Sciatic nerve (tissue), 2 donors: ENCODE measurements around the gene BAZ1B. TPM values are rescaled to one million over a fixed set of nuclear protein-coding genes. Genes with fewer than 3 reads are reported as not detected.
"Not testable (repeated sequence)": the region's sequence is repeated elsewhere in the genome, so short reads cannot be mapped to it uniquely, and the experiment has no call there.

Source experiments
- ATAC-seq: fragments of 200-7000 bp; cut with Tn5 transposase; one replicate; pipeline ENCODE4 v1.9.1; 2020; ENCODE audit warnings: mild to moderate bottlenecking, moderate library complexity
- DNase-seq: peaks from one replicate; pipeline ENCODE4 v3.0.0-alpha.2; 2020; ENCODE audit warnings: low spot score
- intact Hi-C: fragments of 100-400 bp; cut with DNase I; formaldehyde crosslinking; loops from one replicate; pipeline ENCODE4 v1.14.2; 2022
- total RNA-seq: library from RNA; stranded (reverse); fragmentation: NEBNext Ultra II Directional; extraction: Animal tissue kit (Norgen Biotek cat#: 25700); gene quantifications from one replicate; pipeline ENCODE4 v1.2.1, GENCODE V29; 2021
- donor health status: DM: no; HTN: no; CAD: no.
- donor health status: DM: no; HTN: no; CAD: no.

The BAZ1B gene
- total RNA-seq, 1 donor from 2014 or later: 66.9 TPM

- DNase-seq, ATAC-seq, intact Hi-C loops: not testable (repeated sequence)
Observed at GRCh38 chr7:73404860-73405259, 117.2 kb downstream of the BAZ1B start.

GRCh38 chr7:73399185-73400050 is 122.7 kb downstream of the BAZ1B start:
- DNase-seq: peak; percentile 86
- intact Hi-C loops: not testable (repeated sequence)
- peak; percentile 85 for ATAC-seq

GRCh38 chr7:73397521-73398281 is 124.4 kb downstream of the BAZ1B start:
- ATAC-seq (peak; percentile 35), DNase-seq (no peak)
- intact Hi-C loops: no loop called here

- intact Hi-C loops: no loop called here
- ATAC-seq: peak; percentile 77
- peak; percentile 60 for DNase-seq
Observed at GRCh38 chr7:73395538-73396503, 126.3 kb downstream of the BAZ1B start.

- ATAC-seq: no peak
- intact Hi-C loops: no loop called here
- no peak for DNase-seq
Observed at GRCh38 chr7:73394422-73394821, 127.7 kb downstream of the BAZ1B start.

GRCh38 chr7:73391396-73391795 is 130.7 kb downstream of the BAZ1B start:
- ATAC-seq: no peak
- DNase-seq: no peak
- intact Hi-C loops: no loop called here

Other genes starting within 250 kb of the BAZ1B start
- gene NSUN5, start 213.5 kb downstream of the BAZ1B start, total RNA-seq: 18.8 TPM
- gene TRIM50, start 194.2 kb downstream of the BAZ1B start, total RNA-seq: 0.71 TPM
- gene FKBP6, start 194.1 kb downstream of the BAZ1B start, total RNA-seq: not detected
- 0.71 TPM for gene FZD9, start 88.5 kb downstream of the BAZ1B start, total RNA-seq
- gene BCL7B, start 35.4 kb upstream of the BAZ1B start, total RNA-seq: 38.6 TPM
- 27.1 TPM for gene TBL2, start 56.3 kb upstream of the BAZ1B start, total RNA-seq
- gene MLXIPL, start 102.2 kb upstream of the BAZ1B start, total RNA-seq: 23.8 TPM
- gene VPS37D, start 145.5 kb upstream of the BAZ1B start, total RNA-seq: 4.5 TPM
- gene DNAJC30, start 161.2 kb upstream of the BAZ1B start, total RNA-seq: 10.5 TPM
- gene BUD23, start 161.3 kb upstream of the BAZ1B start, total RNA-seq: 47.4 TPM
- 7.5 TPM for gene STX1A, start 197.4 kb upstream of the BAZ1B start, total RNA-seq
- 10.7 TPM for gene ABHD11, start 216.5 kb upstream of the BAZ1B start, total RNA-seq
- not detected for gene CLDN3, start 248.0 kb upstream of the BAZ1B start, total RNA-seq